Natural killer cell (primary cell): ENCODE data around the gene STON1. TPM values are rescaled to one million over a fixed set of nuclear protein-coding genes. Genes with fewer than 3 reads are reported as not detected.

Experiments
- ATAC-seq, 3 donors: fragments of 150-1000 bp in 2 of 3; fragments of 200-7000 bp in 1 of 3; cut with Tn5 transposase; 1 replicate in 1 of 3; 2 replicates in 2 of 3; pipeline ENCODE4 v1.10.0; 2021; ENCODE audit warnings: mild to moderate bottlenecking in 2 of 3, moderate library complexity in 2 of 3
- DNase-seq, 2 donors: peaks; one replicate each; pipeline versions ENCODE4 v3.0.0 to v3.0.0-alpha.2; 2013 to 2021; ENCODE audit warnings: mixed read lengths in 1 of 2
- H3K27ac ChIP-seq: one replicate; pipeline ENCODE4 v1.5.1; 2013; ENCODE audit warnings: mild to moderate bottlenecking, low read length
- H3K27me3 ChIP-seq: one replicate; pipeline ENCODE4 v1.6.1; 2013; ENCODE audit warnings: low read length; ENCODE audit not compliant: control insufficient read depth, insufficient read depth
- H3K36me3 ChIP-seq: one replicate; pipeline ENCODE4 v1.6.1; 2013; ENCODE audit warnings: low read length; ENCODE audit not compliant: control insufficient read depth, insufficient read depth
- H3K4me1 ChIP-seq: one replicate; pipeline ENCODE4 v1.6.1; 2013; ENCODE audit warnings: low read length; ENCODE audit not compliant: control insufficient read depth, insufficient read depth
- H3K4me3 ChIP-seq: one replicate; pipeline ENCODE4 v1.5.1; 2013; ENCODE audit warnings: low read length
- H3K9me3 ChIP-seq: one replicate; pipeline ENCODE4 v1.6.1; 2013; ENCODE audit warnings: low read length; ENCODE audit not compliant: control insufficient read depth, insufficient read depth
- H3K27ac Mint-ChIP-seq, 2 donors: one replicate each; pipeline ENCODE4 v1.8.0; 2022; ENCODE audit warnings: mild to moderate bottlenecking in 2 of 2, mixed read lengths in 2 of 2, moderate library complexity in 1 of 2
- H3K27me3 Mint-ChIP-seq, 2 donors: one replicate each; pipeline ENCODE4 v1.8.0; 2022; ENCODE audit warnings: low read depth in 2 of 2, mixed read lengths in 2 of 2
- H3K36me3 Mint-ChIP-seq: one replicate; pipeline ENCODE4 v1.8.0; 2022; ENCODE audit warnings: mixed read lengths
- H3K4me1 Mint-ChIP-seq, 2 donors: one replicate each; pipeline ENCODE4 v1.8.0; 2022; ENCODE audit warnings: mixed read lengths in 2 of 2
- H3K4me3 Mint-ChIP-seq: one replicate; pipeline ENCODE4 v1.8.0; 2022; ENCODE audit warnings: mild to moderate bottlenecking, moderate library complexity, mixed read lengths
- H3K9me3 Mint-ChIP-seq, 2 donors: one replicate each; pipeline ENCODE4 v1.8.0; 2022; ENCODE audit warnings: mixed read lengths in 2 of 2
- CTCF ChIP-seq: fragments of 200-600 bp; IDR thresholded peaks from one replicate; pipeline ENCODE4 v1.8.0; 2022; ENCODE audit warnings: antibody characterized with exemption
- WGBS: methylation state at CpG from one replicate; pipeline ENCODE4 v1.1.7; 2013; ENCODE audit warnings: missing lambda C conversion rate; ENCODE audit not compliant: insufficient coverage; 5-methylcytosine and 5-hydroxymethylcytosine counted together
- intact Hi-C: fragments of 100-400 bp; cut with micrococcal nuclease; formaldehyde crosslinking; loops from one replicate; pipeline ENCODE4 v1.14.2; 2022
- total RNA-seq, 4 donors: library from RNA; stranded (reverse); fragments of 120-200 nt in 1 of 4; gene quantifications; one replicate each; pipeline versions ENCODE4 v1.2.3 to v1.2.4, GENCODE V29; 2013 to 2022

STON1 gene
- total RNA-seq, 3 donors from 2014 or later (not counting 1 experiment from before 2014, with no cell fraction given) = 1.8 to 4.5 (median 3.0) TPM

DNA sequence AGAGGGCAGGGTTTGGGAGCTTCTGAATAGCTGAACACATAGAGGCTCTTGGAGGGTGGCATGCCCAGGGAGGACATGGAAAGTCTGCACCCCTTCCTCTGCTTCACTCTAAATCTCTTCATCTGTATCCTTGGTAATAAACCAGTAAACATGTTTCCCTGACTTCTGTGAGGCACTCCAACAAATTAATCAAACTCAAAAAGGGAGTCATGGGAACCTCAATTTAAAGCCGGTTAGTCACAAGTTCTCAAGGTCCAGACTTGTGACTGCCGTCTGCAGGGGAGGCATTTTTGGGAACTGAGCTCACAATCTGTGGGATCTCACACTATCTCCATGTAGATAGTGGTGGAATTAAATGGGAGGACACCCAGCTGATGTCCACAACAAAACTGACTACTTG lies 33.1 kb upstream of the STON1 start:
- Mint-ChIP-seq H3K4me3 (no peak overlapping the region), H3K27me3 (no peaks in the 10 kb centered on the region), H3K27ac (no peak overlapping the region), H3K4me1 (no peaks in the 10 kb centered on the region), H3K9me3 (no peaks in the 10 kb centered on the region), H3K36me3 (peaks cover 6% of the 10 kb centered on the region)
- no peak for TF ChIP-seq CTCF
- H3K4me1 ChIP-seq = no peaks in the 10 kb centered on the region
- no peak for DNase-seq
- 95% methylated on average over 2 of the region's 2 CpGs for whole genome bisulfite sequencing
- H3K9me3 ChIP-seq = no peaks in the 10 kb centered on the region
- no peak overlapping the region for H3K27ac ChIP-seq
- intact Hi-C loops = no loop called here
- H3K27me3 ChIP-seq = no peaks in the 10 kb centered on the region
- ATAC-seq = no peak
- no peak overlapping the region for H3K4me3 ChIP-seq
- peaks cover 52% of the 10 kb centered on the region for H3K36me3 ChIP-seq

- Mint-ChIP-seq H3K36me3 (peaks cover 7% of the 10 kb centered on the region), H3K27me3 (no peaks in the 10 kb centered on the region), H3K27ac (no peak overlapping the region), H3K4me1 (peaks cover 13 to 14% of the 10 kb centered on the region in 2 donors), H3K4me3 (no peak overlapping the region), H3K9me3 (no peaks in the 10 kb centered on the region)
- Histone ChIP-seq H3K9me3 (no peaks in the 10 kb centered on the region), H3K27me3 (no peaks in the 10 kb centered on the region), H3K4me3 (no peak overlapping the region), H3K27ac (no peak overlapping the region), H3K36me3 (peaks cover 44% of the 10 kb centered on the region), H3K4me1 (no peaks in the 10 kb centered on the region)
- DNase-seq = no peak
- TF ChIP-seq CTCF = no peak
- intact Hi-C loops = no loop called here
- no peak for ATAC-seq
- WGBS = 98% methylated on average over 4 of the region's 4 CpGs
These were observed 25.2 kb upstream of the STON1 start for GRCh38 chr2:48504647-48505327.

GRCh38 chr2:48507111-48507510 lies 22.8 kb upstream of the STON1 start:
- Mint-ChIP-seq H3K27me3 (no peaks in the 10 kb centered on the region), H3K4me1 (peaks cover 13 to 14% of the 10 kb centered on the region in 2 donors), H3K27ac (no peak overlapping the region), H3K4me3 (no peak overlapping the region), H3K9me3 (no peaks in the 10 kb centered on the region), H3K36me3 (peaks cover 22% of the 10 kb centered on the region)
- ATAC-seq (no peak), DNase-seq (no peak)
- H3K27me3 ChIP-seq = no peaks in the 10 kb centered on the region
- intact Hi-C loops = no loop called here
- no peak for TF ChIP-seq CTCF
- no peak overlapping the region for H3K27ac ChIP-seq
- WGBS = 95% methylated on average over 4 of the region's 4 CpGs
- H3K4me3 ChIP-seq = no peak overlapping the region
- no peaks in the 10 kb centered on the region for H3K4me1 ChIP-seq
- peaks cover 52% of the 10 kb centered on the region for H3K36me3 ChIP-seq
- H3K9me3 ChIP-seq = no peaks in the 10 kb centered on the region
